Stomach smooth muscle (tissue), 2 donors: Measurements from ENCODE around the gene IP6K3.

Source experiments
- H3K27ac ChIP-seq: one replicate; pipeline ENCODE4 v1.7.0; 2013; ENCODE audit warnings: mild to moderate bottlenecking, low read length, inconsistent platforms
- H3K27me3 ChIP-seq, 2 donors: one replicate each; pipeline ENCODE4 v1.7.0; 2013; ENCODE audit warnings: low read length in 2 of 2; ENCODE audit not compliant: insufficient read depth in 2 of 2, control insufficient read depth in 1 of 2
- H3K36me3 ChIP-seq, 2 donors: one replicate each; pipeline ENCODE4 v1.7.0; 2013; ENCODE audit warnings: low read length in 2 of 2; ENCODE audit not compliant: control insufficient read depth in 2 of 2, insufficient read depth in 2 of 2
- H3K4me1 ChIP-seq: one replicate; pipeline ENCODE4 v1.7.0; 2013; ENCODE audit warnings: low read length; ENCODE audit not compliant: control insufficient read depth, insufficient read depth
- H3K4me3 ChIP-seq, 2 donors: one replicate each; pipeline ENCODE4 v1.7.0; 2013; ENCODE audit warnings: low read length in 2 of 2
- H3K9ac ChIP-seq, 2 donors: one replicate each; pipeline ENCODE4 v1.7.0; 2013; ENCODE audit warnings: low read length in 2 of 2, mild to moderate bottlenecking in 1 of 2
- H3K9me3 ChIP-seq, 2 donors: one replicate each; pipeline ENCODE4 v1.7.0; 2013; ENCODE audit warnings: low read length in 2 of 2; ENCODE audit not compliant: control insufficient read depth in 2 of 2
- donor health status: healthy.
- donor health status: Pancreatic carcinoma.

The IP6K3 gene

DNA sequence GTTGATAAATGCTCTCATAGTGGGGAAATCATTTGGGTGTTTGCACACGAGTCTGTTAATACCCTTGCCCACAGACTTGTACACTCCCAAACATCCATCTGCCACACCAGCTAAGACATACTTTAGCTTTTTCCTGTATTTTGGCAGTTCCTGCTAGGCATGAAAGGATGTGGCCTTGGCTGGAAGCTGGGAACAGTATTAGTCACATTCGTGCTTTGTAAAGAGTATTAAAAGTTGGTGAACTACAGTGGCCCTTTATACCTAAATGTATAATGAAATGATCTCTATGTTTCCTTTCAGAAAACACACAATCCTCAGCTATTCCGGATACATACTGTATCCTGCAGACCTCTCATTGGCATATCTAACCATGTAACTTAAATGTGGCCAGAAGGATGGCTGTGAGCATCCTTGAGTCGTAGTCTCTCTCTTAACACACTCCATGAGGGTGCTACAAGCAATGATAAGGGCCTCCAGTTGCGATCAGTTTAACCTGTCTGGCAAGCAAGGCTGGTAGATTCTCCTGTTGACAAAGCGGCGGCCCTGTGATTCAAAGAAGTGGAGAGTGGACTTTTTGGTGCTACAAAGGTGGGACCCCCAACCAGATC, 40.7 kb upstream of the IP6K3 start:
- peaks cover 32% of the 10 kb centered on the region for H3K4me1 ChIP-seq
- no peaks in the 10 kb centered on the region for H3K27me3 ChIP-seq
- H3K36me3 ChIP-seq = peaks cover 19 to 29% of the 10 kb centered on the region in 2 donors

DNA sequence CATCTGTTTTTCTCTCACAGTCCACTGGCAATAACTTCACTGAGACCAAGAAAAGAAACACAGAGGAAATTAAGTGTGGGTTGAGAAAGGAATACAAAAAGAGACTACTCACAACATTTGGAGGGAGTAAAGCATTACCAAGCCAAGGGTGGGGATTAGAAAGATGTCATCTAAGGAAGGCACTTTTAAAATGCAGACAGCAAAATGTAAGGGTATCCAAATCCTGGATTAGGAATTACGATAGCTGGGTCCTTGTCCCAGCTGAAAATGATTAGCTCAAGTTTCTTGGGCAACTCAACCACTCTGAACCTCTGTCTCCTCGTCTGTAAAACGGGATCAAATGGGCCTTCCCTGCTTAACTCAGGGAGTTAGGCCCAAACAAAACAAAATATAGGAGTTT, 40.0 kb upstream of the IP6K3 start:
- no peaks in the 10 kb centered on the region for H3K9me3 ChIP-seq
- H3K27ac ChIP-seq = no peak overlapping the region
- H3K36me3 ChIP-seq = peaks cover 19 to 32% of the 10 kb centered on the region in 2 donors
- peak overlapping the region; percentile 82 to 92 for H3K9ac ChIP-seq
- H3K4me1 ChIP-seq = peaks cover 32% of the 10 kb centered on the region
- peak overlapping the region in 1 of 2 donors; percentile 80 for H3K4me3 ChIP-seq
- H3K27me3 ChIP-seq = no peaks in the 10 kb centered on the region

More for the DNA sequence above, 40.7 kb upstream of the IP6K3 start:
- H3K9ac ChIP-seq = peak overlapping the region; percentile 82 to 92
- no peaks in the 10 kb centered on the region for H3K9me3 ChIP-seq
- H3K27ac ChIP-seq = peak overlapping the region; percentile 92
- peak overlapping the region; percentile 59 to 80 for H3K4me3 ChIP-seq

DNA sequence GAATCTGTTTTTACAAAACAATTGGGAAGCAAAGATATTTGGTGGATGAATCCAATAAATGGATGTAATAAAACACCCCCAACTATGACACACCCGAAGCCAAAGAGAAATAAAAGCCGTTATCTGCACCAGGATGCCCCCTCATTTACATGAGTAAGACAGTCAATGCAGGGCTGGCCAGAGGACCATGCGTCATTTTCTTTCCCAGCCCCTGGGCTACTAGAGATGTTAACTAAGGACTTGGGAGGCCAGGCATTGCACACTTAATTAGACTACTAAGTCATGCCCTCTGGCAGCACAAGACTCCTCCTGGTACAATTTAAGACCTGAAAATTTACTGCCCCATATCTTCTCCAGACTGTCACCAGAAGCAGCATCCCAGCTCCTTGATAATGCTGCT, 39.1 kb upstream of the IP6K3 start:
- Histone ChIP-seq H3K4me3 (peak overlapping the region in 1 of 2 donors; percentile 16), H3K36me3 (peaks cover 19 to 33% of the 10 kb centered on the region in 2 donors), H3K4me1 (peaks cover 32% of the 10 kb centered on the region), H3K9me3 (no peaks in the 10 kb centered on the region), H3K9ac (peak overlapping the region in 1 of 2 donors; percentile 6), H3K27me3 (no peaks in the 10 kb centered on the region), H3K27ac (no peak overlapping the region)

DNA sequence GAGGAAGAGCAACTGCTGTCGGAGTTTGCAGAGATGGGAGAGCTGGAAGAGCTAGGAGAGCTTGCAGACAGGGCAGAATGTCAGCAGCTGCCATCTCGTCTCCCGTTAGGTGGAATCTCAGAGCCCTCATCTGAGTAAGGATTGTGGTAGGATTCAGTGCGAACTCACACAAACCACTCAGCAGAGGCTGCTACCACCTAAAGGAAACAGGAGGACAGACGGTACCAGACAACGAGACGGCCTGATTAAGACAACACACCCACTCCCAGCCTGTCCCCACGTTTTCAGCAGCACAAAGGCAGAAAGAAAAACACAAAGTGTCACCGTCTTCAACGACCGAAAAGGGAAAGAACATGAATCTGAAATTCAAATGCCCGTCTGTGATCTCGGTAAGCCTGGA, 38.1 kb upstream of the IP6K3 start:
- peaks cover 26 to 43% of the 10 kb centered on the region in 2 donors for H3K36me3 ChIP-seq
- no peaks in the 10 kb centered on the region for H3K9me3 ChIP-seq
- no peak overlapping the region for H3K4me3 ChIP-seq
- H3K27me3 ChIP-seq = no peaks in the 10 kb centered on the region
- H3K4me1 ChIP-seq = peaks cover 32% of the 10 kb centered on the region
- no peak overlapping the region for H3K9ac ChIP-seq
- no peak overlapping the region for H3K27ac ChIP-seq

DNA sequence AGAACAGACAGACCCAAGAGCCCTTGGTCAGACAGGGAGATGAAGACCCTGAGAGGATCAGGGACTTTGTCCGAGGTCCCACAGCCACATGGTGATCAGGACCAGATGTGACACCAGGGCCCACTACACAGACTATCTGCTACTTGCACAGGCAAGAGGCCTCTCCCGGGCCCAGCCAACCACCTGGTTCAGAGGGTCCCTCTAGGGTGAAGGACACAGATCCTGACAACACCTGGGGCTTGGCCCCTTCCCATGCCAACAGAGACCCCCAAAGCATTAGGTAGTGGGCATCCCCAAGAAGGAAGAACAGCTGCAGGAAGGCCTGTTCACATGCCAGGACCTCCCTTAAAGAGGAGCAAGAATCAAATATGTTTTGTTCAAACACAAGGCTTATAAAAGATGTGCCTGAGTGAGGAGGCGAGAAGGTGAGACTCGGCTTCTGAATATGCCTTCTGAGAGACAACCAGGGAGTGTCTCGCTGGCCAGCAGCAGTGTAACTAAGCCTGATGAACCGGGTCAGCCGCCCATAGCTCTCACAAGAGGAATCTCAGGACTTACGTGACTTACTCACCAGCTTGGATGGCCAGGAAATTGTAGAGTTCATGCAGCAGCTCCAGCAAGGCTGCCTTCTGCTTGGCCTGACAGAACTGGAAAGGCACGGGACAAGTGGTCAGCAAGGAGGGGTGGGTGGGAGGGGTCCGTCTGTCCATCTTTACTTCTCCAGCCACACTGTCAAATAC, 37.2 kb upstream of the IP6K3 start:
- Histone ChIP-seq H3K4me3 (no peak overlapping the region), H3K9ac (no peak overlapping the region), H3K4me1 (peaks cover 26% of the 10 kb centered on the region), H3K9me3 (no peaks in the 10 kb centered on the region), H3K27ac (no peak overlapping the region), H3K27me3 (no peaks in the 10 kb centered on the region), H3K36me3 (peaks cover 34 to 52% of the 10 kb centered on the region in 2 donors)

DNA sequence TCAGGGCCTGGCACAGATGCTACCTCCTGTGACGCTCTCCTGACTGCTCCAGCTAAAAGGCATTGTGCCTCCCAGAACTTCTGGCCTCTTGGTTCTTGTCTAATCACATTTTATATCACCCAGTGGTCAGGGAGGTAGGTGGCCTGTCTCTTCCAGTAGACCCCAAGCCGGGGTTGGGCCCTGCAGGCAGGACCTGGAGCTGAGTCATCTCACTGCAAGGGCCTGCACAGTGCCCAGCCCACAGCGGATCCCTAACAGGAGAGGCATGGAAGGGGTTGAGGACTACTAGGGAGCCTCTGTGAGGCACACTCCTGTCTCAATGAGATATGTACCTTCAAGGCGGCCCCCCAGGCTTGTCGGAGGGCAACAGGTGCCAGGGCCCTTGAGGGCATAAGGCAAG, 35.9 kb upstream of the IP6K3 start:
- no peak overlapping the region for H3K9ac ChIP-seq
- H3K27ac ChIP-seq = no peak overlapping the region
- no peaks in the 10 kb centered on the region for H3K9me3 ChIP-seq
- peaks cover 21% of the 10 kb centered on the region for H3K4me1 ChIP-seq
- no peaks in the 10 kb centered on the region for H3K27me3 ChIP-seq
- no peak overlapping the region for H3K4me3 ChIP-seq
- peaks cover 48 to 65% of the 10 kb centered on the region in 2 donors for H3K36me3 ChIP-seq

- Histone ChIP-seq H3K9me3 (no peaks in the 10 kb centered on the region), H3K36me3 (peaks cover 59 to 74% of the 10 kb centered on the region in 2 donors), H3K9ac (peak overlapping the region in 1 of 2 donors; percentile 6), H3K27me3 (no peaks in the 10 kb centered on the region), H3K4me1 (peaks cover 12% of the 10 kb centered on the region), H3K4me3 (no peak overlapping the region), H3K27ac (no peak overlapping the region)
These were observed 34.6 kb upstream of the IP6K3 start for GRCh38 chr6:33781131-33781975.

DNA sequence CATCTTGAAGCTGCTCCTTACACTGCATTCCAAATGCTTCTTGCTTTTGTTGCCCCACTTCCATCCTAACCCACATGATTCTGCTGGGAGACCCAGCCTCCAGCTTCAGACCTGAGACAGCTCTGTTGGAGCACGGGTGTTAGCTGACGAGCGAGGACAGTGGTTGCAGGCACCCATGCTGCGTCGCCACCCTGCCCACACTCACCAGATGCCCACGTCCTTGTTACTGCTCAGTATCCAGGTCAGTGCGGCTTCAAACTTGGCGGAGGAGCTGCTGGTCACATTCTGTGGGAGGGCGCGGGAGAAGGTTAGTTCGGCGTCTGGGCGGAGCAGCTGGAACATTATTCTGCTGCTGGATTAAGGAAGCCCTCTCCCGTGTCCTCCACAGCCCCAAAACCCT, 33.2 kb upstream of the IP6K3 start:
- no peak overlapping the region for H3K9ac ChIP-seq
- peaks cover 71 to 84% of the 10 kb centered on the region in 2 donors for H3K36me3 ChIP-seq
- no peaks in the 10 kb centered on the region for H3K27me3 ChIP-seq
- peaks cover 5% of the 10 kb centered on the region for H3K4me1 ChIP-seq
- H3K27ac ChIP-seq = no peak overlapping the region
- H3K4me3 ChIP-seq = no peak overlapping the region
- no peaks in the 10 kb centered on the region for H3K9me3 ChIP-seq

DNA sequence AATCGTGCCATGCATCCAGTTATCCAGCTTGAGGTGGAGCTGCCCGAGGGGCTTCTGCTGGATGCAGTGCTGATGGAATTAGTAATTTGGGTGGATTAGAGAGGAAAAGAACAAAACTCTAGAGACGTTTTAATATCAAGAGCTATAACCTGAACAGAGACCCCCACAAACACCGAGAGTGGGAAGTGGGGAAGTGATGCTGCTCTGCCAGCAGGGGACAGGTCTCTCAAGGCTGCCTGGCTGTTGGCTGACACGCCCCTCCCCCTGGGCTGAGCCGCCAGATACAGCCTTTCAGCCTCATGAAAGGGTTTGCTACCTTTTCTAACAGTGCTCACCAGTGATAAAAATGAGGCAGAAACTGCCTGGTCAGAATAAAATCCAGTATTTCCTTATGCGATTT, 32.6 kb upstream of the IP6K3 start:
- Histone ChIP-seq H3K4me1 (no peaks in the 10 kb centered on the region), H3K9me3 (no peaks in the 10 kb centered on the region), H3K27ac (no peak overlapping the region), H3K36me3 (peaks cover 75 to 83% of the 10 kb centered on the region in 2 donors), H3K4me3 (no peak overlapping the region), H3K27me3 (no peaks in the 10 kb centered on the region), H3K9ac (no peak overlapping the region)

GRCh38 chr6:33778444-33779121, 31.9 kb upstream of the IP6K3 start:
- no peaks in the 10 kb centered on the region for H3K9me3 ChIP-seq
- H3K4me3 ChIP-seq = no peak overlapping the region
- H3K27ac ChIP-seq = no peak overlapping the region
- no peaks in the 10 kb centered on the region for H3K27me3 ChIP-seq
- H3K4me1 ChIP-seq = peaks cover under 1% of the 10 kb centered on the region
- H3K9ac ChIP-seq = no peak overlapping the region
- peaks cover 72 to 81% of the 10 kb centered on the region in 2 donors for H3K36me3 ChIP-seq
